CD14-positive monocyte (primary cell): ENCODE results near the gene CCDC112. TPM values are rescaled to one million over a fixed set of nuclear protein-coding genes. Genes with fewer than 3 reads are reported as not detected.

Source experiments
- DNase-seq, 3 donors: peaks; one replicate each; pipeline ENCODE4 v3.0.0-alpha.2; 2011 to 2022
- H2AFZ ChIP-seq: 2 replicates; pipeline ENCODE4 v1.6.0; 2012; ENCODE audit warnings: mild to moderate bottlenecking, low read depth, low read length, inconsistent platforms; ENCODE audit not compliant: insufficient read depth, poor library complexity, severe bottlenecking
- H3K27ac ChIP-seq, 2 donors: 1 replicate in 1 of 2; 2 replicates in 1 of 2; pipeline ENCODE4 v1.5.1; 2012 to 2013; ENCODE audit warnings: low read length in 2 of 2, control low read depth in 1 of 2, inconsistent platforms in 1 of 2, low read depth in 1 of 2, mild to moderate bottlenecking in 1 of 2
- H3K27me3 ChIP-seq, 2 donors: one replicate each; pipeline versions ENCODE4 v1.6.0 to v1.6.1; 2011 to 2013; ENCODE audit warnings: low read length in 2 of 2; ENCODE audit not compliant: control insufficient read depth in 2 of 2, insufficient read depth in 2 of 2
- H3K36me3 ChIP-seq, 2 donors: replicated peaks in 1 of 2; 1 replicate in 1 of 2; 2 replicates in 1 of 2; pipeline versions ENCODE4 v1.5.1 to v1.6.1; 2012 to 2013; ENCODE audit warnings: low read length in 2 of 2, control low read depth in 1 of 2, inconsistent platforms in 1 of 2, mild to moderate bottlenecking in 1 of 2; ENCODE audit not compliant: insufficient read depth in 2 of 2, control insufficient read depth in 1 of 2
- H3K4me1 ChIP-seq, 2 donors: 1 replicate in 1 of 2; 2 replicates in 1 of 2; pipeline versions ENCODE4 v1.5.1 to v1.6.1; 2012 to 2013; ENCODE audit warnings: low read length in 2 of 2, control low read depth in 1 of 2, inconsistent platforms in 1 of 2, mild to moderate bottlenecking in 1 of 2, moderate library complexity in 1 of 2; ENCODE audit not compliant: insufficient read depth in 2 of 2, control insufficient read depth in 1 of 2
- H3K4me2 ChIP-seq: replicated peaks from 2 replicates; pipeline ENCODE3; 2012; ENCODE audit warnings: low read length, moderate library complexity, mild to moderate bottlenecking; ENCODE audit not compliant: poor library complexity, severe bottlenecking; ENCODE audit errors: extremely low read depth
- H3K4me3 ChIP-seq, 3 experiments: fragments of 200-600 bp in 1 of 3; sonication (generic) in 1 of 3; replicated peaks in 1 of 3; 1 replicate in 2 of 3; 2 replicates in 1 of 3; pipeline ENCODE4 v1.5.1; 2011 to 2013; ENCODE audit warnings: low read length in 3 of 3, mild to moderate bottlenecking in 3 of 3, control low read depth in 2 of 3, low read depth in 2 of 3, inconsistent platforms in 1 of 3, moderate library complexity in 1 of 3
- H3K79me2 ChIP-seq: 2 replicates; pipeline ENCODE4 v1.6.0; 2012; ENCODE audit warnings: mild to moderate bottlenecking, control low read depth, inconsistent platforms, low read length, moderate library complexity; ENCODE audit not compliant: insufficient read depth
- H3K9ac ChIP-seq: 2 replicates; pipeline ENCODE4 v1.6.0; 2017; ENCODE audit warnings: low read length, mild to moderate bottlenecking; ENCODE audit not compliant: insufficient read depth, poor library complexity, severe bottlenecking
- H3K9me3 ChIP-seq, 2 donors: replicated peaks in 1 of 2; 1 replicate in 1 of 2; 2 replicates in 1 of 2; pipeline versions ENCODE4 v1.5.1 to v1.6.1; 2012 to 2013; ENCODE audit warnings: low read length in 2 of 2, control low read depth in 1 of 2; ENCODE audit not compliant: control insufficient read depth in 1 of 2, insufficient read depth in 1 of 2
- H4K20me1 ChIP-seq: 2 replicates; pipeline ENCODE4 v1.6.0; 2012; ENCODE audit warnings: mild to moderate bottlenecking, low read length, control low read depth, moderate library complexity; ENCODE audit not compliant: insufficient read depth
- H3K27ac Mint-ChIP-seq, 7 donors: one replicate each; pipeline ENCODE4 v1.8.0; 2020; ENCODE audit warnings: mild to moderate bottlenecking in 7 of 7, mixed read lengths in 7 of 7, moderate library complexity in 6 of 7, inconsistent platforms in 2 of 7
- H3K27me3 Mint-ChIP-seq, 3 donors: one replicate each; pipeline ENCODE4 v1.8.0; 2021 to 2022; ENCODE audit warnings: low read depth in 3 of 3, mild to moderate bottlenecking in 3 of 3, mixed read lengths in 3 of 3, moderate library complexity in 3 of 3, inconsistent platforms in 1 of 3
- H3K36me3 Mint-ChIP-seq, 2 donors: one replicate each; pipeline ENCODE4 v1.8.0; 2020; ENCODE audit warnings: mixed read lengths in 2 of 2, inconsistent platforms in 1 of 2, mild to moderate bottlenecking in 1 of 2
- H3K4me1 Mint-ChIP-seq: one replicate; pipeline ENCODE4 v1.8.0; 2020; ENCODE audit warnings: mild to moderate bottlenecking, mixed read lengths
- H3K4me3 Mint-ChIP-seq, 2 donors: one replicate each; pipeline ENCODE4 v1.8.0; 2020; ENCODE audit warnings: mild to moderate bottlenecking in 2 of 2, mixed read lengths in 2 of 2, moderate library complexity in 1 of 2
- H3K9me3 Mint-ChIP-seq, 7 donors: one replicate each; pipeline ENCODE4 v1.8.0; 2020 to 2022; ENCODE audit warnings: mixed read lengths in 7 of 7, mild to moderate bottlenecking in 6 of 7, moderate library complexity in 6 of 7, inconsistent platforms in 2 of 7
- CTCF ChIP-seq: fragments of 200-600 bp; IDR thresholded peaks from one replicate; pipeline ENCODE4 v1.8.0; 2022; ENCODE audit warnings: antibody characterized with exemption, mild to moderate bottlenecking
- WGBS: methylation state at CpG from one replicate; pipeline ENCODE4 v1.1.5; 2013; ENCODE audit warnings: missing lambda C conversion rate; ENCODE audit not compliant: insufficient coverage; 5-methylcytosine and 5-hydroxymethylcytosine counted together
- intact Hi-C, 2 donors: fragments of 100-400 bp; cut with micrococcal nuclease; formaldehyde crosslinking; loops; one replicate each; pipeline versions ENCODE4 v1.15.0 to v1.15.1; 2023
- polyA plus RNA-seq, 3 donors: library from polyadenylated mRNA; depleted of rRNA in 1 of 3; unstranded in 2 of 3; stranded (reverse) in 1 of 3; fragments of 300-500 nt in 2 of 3; fragments of >200 nt in 1 of 3; fragmentation: Illumina TruSeq in 2 of 3; gene quantifications; 1 replicate in 2 of 3; 2 replicates in 1 of 3; pipeline ENCODE4 v1.2.3, GENCODE V29; 2012 to 2021

CCDC112 gene
- polyA plus RNA-seq, 3 donors, result 4.3 to 6.2 (median 5.9) TPM

GRCh38 chr5:115325296-115325959, 29.0 kb upstream of the CCDC112 start:
- Histone ChIP-seq H4K20me1 (no peaks in the 10 kb centered on the region), H3K36me3 (no peaks in the 10 kb centered on the region), H3K27me3 (peaks cover 2 to 10% of the 10 kb centered on the region in 2 donors), H3K4me1 (no peaks in the 10 kb centered on the region), H2AFZ (no peak overlapping the region), H3K4me2 (no peak overlapping the region), H3K9ac (no peak overlapping the region), H3K9me3 (no peaks in the 10 kb centered on the region), H3K79me2 (no peaks in the 10 kb centered on the region), H3K4me3 (no peak overlapping the region), H3K27ac (no peak overlapping the region)
- Mint-ChIP-seq H3K27me3 (peaks cover 4 to 15% (median 6%) of the 10 kb centered on the region in 3 donors), H3K27ac (no peak overlapping the region), H3K36me3 (no peaks in the 10 kb centered on the region), H3K9me3 (peaks cover 0 to 3% (median 0%) of the 10 kb centered on the region in 7 donors), H3K4me3 (no peak overlapping the region), H3K4me1 (no peaks in the 10 kb centered on the region)
- TF ChIP-seq CTCF, result no peak
- WGBS, result 100% methylated on average over 1 of the region's 3 CpGs
- no peak for DNase-seq
- intact Hi-C loops, result no loop called here

GRCh38 chr5:115324021-115324420, 27.6 kb upstream of the CCDC112 start:
- H2AFZ ChIP-seq, result no peak overlapping the region
- H3K4me1 ChIP-seq, result no peaks in the 10 kb centered on the region
- H3K9me3 ChIP-seq, result no peaks in the 10 kb centered on the region
- no peaks in the 10 kb centered on the region for H3K36me3 ChIP-seq
- no peak overlapping the region for H3K4me3 ChIP-seq
- WGBS, result no CpG with 5 or more reads among the region's 2 CpGs
- intact Hi-C loops, result no loop called here
- no peak overlapping the region for H3K9ac ChIP-seq
- no peak for DNase-seq
- Mint-ChIP-seq H3K27me3 (peaks cover 4 to 21% (median 10%) of the 10 kb centered on the region in 3 donors), H3K36me3 (no peaks in the 10 kb centered on the region), H3K9me3 (peaks cover 0 to 3% (median 0%) of the 10 kb centered on the region in 7 donors), H3K4me1 (no peaks in the 10 kb centered on the region), H3K27ac (no peak overlapping the region), H3K4me3 (no peak overlapping the region)
- H3K27ac ChIP-seq, result no peak overlapping the region
- no peak overlapping the region for H3K4me2 ChIP-seq
- H3K79me2 ChIP-seq, result no peaks in the 10 kb centered on the region
- no peak for TF ChIP-seq CTCF
- no peaks in the 10 kb centered on the region for H4K20me1 ChIP-seq
- H3K27me3 ChIP-seq, result peaks cover 6 to 10% of the 10 kb centered on the region in 2 donors
